Fibroblast of lung (primary cell): ENCODE results near the gene STX8.

ENCODE experiments used
- EZH2 ChIP-seq: IDR thresholded peaks from 2 replicates; pipeline ENCODE4 v1.5.1; 2012; ENCODE audit warnings: low read length, control low read depth, mild to moderate bottlenecking; ENCODE audit errors: missing control alignments
- TF ChIP-seq, protein P1 (sequence below), 2 donors: IDR thresholded peaks in 1 of 2; conservative IDR thresholded peaks in 1 of 2; 1 replicate in 1 of 2; 2 replicates in 1 of 2; pipeline ENCODE4 v1.5.1; 2011 to 2012; ENCODE audit warnings: low read length in 2 of 2, control low read depth in 1 of 2, inconsistent platforms in 1 of 2, low read depth in 1 of 2, mild to moderate bottlenecking in 1 of 2

DNA sequence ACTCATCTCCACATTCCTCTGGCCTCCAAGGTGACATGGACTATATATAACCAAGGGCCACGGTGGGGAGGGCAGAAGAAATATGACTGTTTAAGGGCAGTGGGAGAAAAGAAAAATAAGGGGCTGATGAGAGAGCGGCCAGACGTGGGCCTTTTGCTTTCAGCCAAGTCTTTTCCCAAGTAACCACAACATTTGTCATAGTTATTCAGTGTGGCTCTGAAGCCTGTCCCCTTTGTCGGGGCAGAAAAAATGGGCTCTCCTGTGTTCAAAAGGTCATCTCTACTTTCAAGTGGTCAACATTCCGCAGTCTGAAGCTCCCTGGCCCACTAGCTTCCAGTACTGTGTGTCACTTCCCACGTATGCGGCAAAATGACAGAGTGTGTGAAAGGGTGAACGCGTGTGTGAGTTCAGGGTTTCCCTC, 308.9 kb downstream of the STX8 start:
- TF ChIP-seq, protein P1, sequence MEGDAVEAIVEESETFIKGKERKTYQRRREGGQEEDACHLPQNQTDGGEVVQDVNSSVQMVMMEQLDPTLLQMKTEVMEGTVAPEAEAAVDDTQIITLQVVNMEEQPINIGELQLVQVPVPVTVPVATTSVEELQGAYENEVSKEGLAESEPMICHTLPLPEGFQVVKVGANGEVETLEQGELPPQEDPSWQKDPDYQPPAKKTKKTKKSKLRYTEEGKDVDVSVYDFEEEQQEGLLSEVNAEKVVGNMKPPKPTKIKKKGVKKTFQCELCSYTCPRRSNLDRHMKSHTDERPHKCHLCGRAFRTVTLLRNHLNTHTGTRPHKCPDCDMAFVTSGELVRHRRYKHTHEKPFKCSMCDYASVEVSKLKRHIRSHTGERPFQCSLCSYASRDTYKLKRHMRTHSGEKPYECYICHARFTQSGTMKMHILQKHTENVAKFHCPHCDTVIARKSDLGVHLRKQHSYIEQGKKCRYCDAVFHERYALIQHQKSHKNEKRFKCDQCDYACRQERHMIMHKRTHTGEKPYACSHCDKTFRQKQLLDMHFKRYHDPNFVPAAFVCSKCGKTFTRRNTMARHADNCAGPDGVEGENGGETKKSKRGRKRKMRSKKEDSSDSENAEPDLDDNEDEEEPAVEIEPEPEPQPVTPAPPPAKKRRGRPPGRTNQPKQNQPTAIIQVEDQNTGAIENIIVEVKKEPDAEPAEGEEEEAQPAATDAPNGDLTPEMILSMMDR (conservative IDR thresholded peaks at IDR 0.05 in 1 of 2, IDR thresholded peaks at IDR 0.05 in 1 of 2; ENCODE audit: low read depth in 1 of 2, low read length in 2 of 2) = no peak
- TF ChIP-seq EZH2 = no peak
